HepG2 (cell line): ENCODE data around the gene CDK5RAP1. TPM values are rescaled to one million over a fixed set of nuclear protein-coding genes. Genes with fewer than 3 reads are reported as not detected.

Source experiments
- ARID4A ChIP-seq: sonication (generic); formaldehyde crosslinking; IDR thresholded peaks from 2 replicates; pipeline ENCODE4 v1.5.0; 2020; ENCODE audit warnings: mild to moderate bottlenecking, missing genetic modification reagents, borderline replicate concordance
- CHD2 ChIP-seq: IDR thresholded peaks from 2 replicates; pipeline ENCODE4 v1.6.1; 2011; ENCODE audit warnings: low read depth, low read length, improper control_type of control experiment
- FOXA1 ChIP-seq, 2 experiments: fragments of 450-650 bp in 1 of 2; sonication (generic) in 1 of 2; formaldehyde crosslinking in 1 of 2; IDR thresholded peaks; 2 replicates each; pipeline versions ENCODE4 v1.4.0 to v1.6.1; 2016 to 2020; ENCODE audit warnings: missing genetic modification reagents in 1 of 2
- KDM2A ChIP-seq: sonication (generic); formaldehyde crosslinking; IDR thresholded peaks from 2 replicates; pipeline ENCODE4 v1.4.0; 2020; ENCODE audit warnings: low read depth, missing genetic modification reagents, borderline replicate concordance
- MXD3 ChIP-seq: IDR thresholded peaks from 2 replicates; pipeline ENCODE4 v1.6.1; 2016; ENCODE audit warnings: mild to moderate bottlenecking, missing biosample characterization, missing genetic modification reagents
- NR1H2 ChIP-seq: sonication (generic); formaldehyde crosslinking; IDR thresholded peaks from 2 replicates; pipeline ENCODE4 v1.8.1; 2022; ENCODE audit warnings: low read depth, missing genetic modification reagents, borderline replicate concordance
- NR2F2 ChIP-seq: IDR thresholded peaks from 2 replicates; pipeline ENCODE4 v1.6.1; 2012; ENCODE audit warnings: low read depth, inconsistent platforms, borderline replicate concordance
- PHF21A ChIP-seq: sonication (generic); formaldehyde crosslinking; IDR thresholded peaks from 2 replicates; pipeline ENCODE4 v1.5.0; 2020; ENCODE audit warnings: mild to moderate bottlenecking, missing genetic modification reagents
- RARG ChIP-seq: sonication (generic); formaldehyde crosslinking; IDR thresholded peaks from 2 replicates; pipeline ENCODE4 v1.4.0; 2020; ENCODE audit warnings: low read depth, mild to moderate bottlenecking, missing genetic modification reagents
- RFX3 ChIP-seq: IDR thresholded peaks from 2 replicates; pipeline ENCODE4 v1.6.1; 2016; ENCODE audit warnings: missing biosample characterization, missing genetic modification reagents
- RFXANK ChIP-seq: IDR thresholded peaks from 2 replicates; pipeline ENCODE4 v1.6.1; 2016
- SIX1 ChIP-seq: sonication (generic); formaldehyde crosslinking; IDR thresholded peaks from 2 replicates; pipeline ENCODE4 v1.4.0; 2020; ENCODE audit warnings: missing genetic modification reagents, borderline replicate concordance
- WIZ ChIP-seq: sonication (generic); formaldehyde crosslinking; IDR thresholded peaks from 2 replicates; pipeline ENCODE4 v1.5.1; 2020; ENCODE audit warnings: mild to moderate bottlenecking, missing genetic modification reagents
- ZNF160 ChIP-seq: sonication (generic); formaldehyde crosslinking; IDR thresholded peaks from 2 replicates; pipeline ENCODE4 v1.8.0; 2022; ENCODE audit warnings: mild to moderate bottlenecking, inconsistent platforms, missing genetic modification reagents
- ZNF207 ChIP-seq: fragments of 450-650 bp; IDR thresholded peaks from 2 replicates; pipeline ENCODE4 v1.6.1; 2016; ENCODE audit warnings: antibody characterized with exemption, borderline replicate concordance
- ZNF331 ChIP-seq: sonication (generic); formaldehyde crosslinking; IDR thresholded peaks from 2 replicates; pipeline ENCODE4 v1.4.0; 2020; ENCODE audit warnings: missing genetic modification reagents
- ZNF547 ChIP-seq: sonication (generic); formaldehyde crosslinking; IDR thresholded peaks from 2 replicates; pipeline ENCODE4 v1.5.1; 2020; ENCODE audit warnings: mild to moderate bottlenecking, missing genetic modification reagents
- ZNF614 ChIP-seq: IDR thresholded peaks from 2 replicates; pipeline ENCODE4 v1.6.1; 2018; ENCODE audit warnings: missing biosample characterization, missing genetic modification reagents, inconsistent platforms, borderline replicate concordance
- ZNF644 ChIP-seq: IDR thresholded peaks from 2 replicates; pipeline ENCODE4 v1.6.1; 2016; ENCODE audit warnings: low read depth
- ZNF674 ChIP-seq: sonication (generic); formaldehyde crosslinking; IDR thresholded peaks from 2 replicates; pipeline ENCODE4 v1.5.0; 2020; ENCODE audit warnings: low read depth, mild to moderate bottlenecking, missing genetic modification reagents
- polyA plus RNA-seq, 8 experiments: library from polyadenylated mRNA; depleted of rRNA in 3 of 8; stranded (reverse) in 7 of 8; unstranded in 1 of 8; fragments of >200 nt; fragmentation: Illumina TruSeq in 4 of 8; extraction: Trizol in 4 of 8; gene quantifications; 2 replicates each; pipeline versions ENCODE4 v1.2.1 to v1.2.3, GENCODE V29; 2011 to 2016; ENCODE audit warnings: low read depth in 4 of 8, missing spikeins in 1 of 8, mixed read lengths in 1 of 8; ENCODE audit not compliant: insufficient read depth in 1 of 8
- total RNA-seq, 5 experiments: library from RNA; depleted of rRNA; stranded (reverse); fragments of >200 nt; fragmentation: Illumina TruSeq; extraction: Trizol; gene quantifications; 2 replicates each; pipeline ENCODE4 v1.2.3, GENCODE V29; 2016; ENCODE audit warnings: low read depth in 1 of 5
- TF ChIP-seq, protein P1 (sequence below): sonication (generic); formaldehyde crosslinking; IDR thresholded peaks from 2 replicates; pipeline ENCODE4 v1.5.1; 2020; ENCODE audit warnings: mild to moderate bottlenecking, moderate library complexity, missing genetic modification reagents
- TF ChIP-seq, protein P2 (sequence below): sonication (generic); formaldehyde crosslinking; IDR thresholded peaks from 2 replicates; pipeline ENCODE4 v1.5.1; 2020; ENCODE audit warnings: missing genetic modification reagents, mild to moderate bottlenecking, borderline replicate concordance

CDK5RAP1 gene
- total and polyA plus RNA-seq, 2 of the 13 experiments (the other 11 are each of a cell fraction or from before 2014, with no cell fraction given), result 53.6 to 98.2 TPM

DNA sequence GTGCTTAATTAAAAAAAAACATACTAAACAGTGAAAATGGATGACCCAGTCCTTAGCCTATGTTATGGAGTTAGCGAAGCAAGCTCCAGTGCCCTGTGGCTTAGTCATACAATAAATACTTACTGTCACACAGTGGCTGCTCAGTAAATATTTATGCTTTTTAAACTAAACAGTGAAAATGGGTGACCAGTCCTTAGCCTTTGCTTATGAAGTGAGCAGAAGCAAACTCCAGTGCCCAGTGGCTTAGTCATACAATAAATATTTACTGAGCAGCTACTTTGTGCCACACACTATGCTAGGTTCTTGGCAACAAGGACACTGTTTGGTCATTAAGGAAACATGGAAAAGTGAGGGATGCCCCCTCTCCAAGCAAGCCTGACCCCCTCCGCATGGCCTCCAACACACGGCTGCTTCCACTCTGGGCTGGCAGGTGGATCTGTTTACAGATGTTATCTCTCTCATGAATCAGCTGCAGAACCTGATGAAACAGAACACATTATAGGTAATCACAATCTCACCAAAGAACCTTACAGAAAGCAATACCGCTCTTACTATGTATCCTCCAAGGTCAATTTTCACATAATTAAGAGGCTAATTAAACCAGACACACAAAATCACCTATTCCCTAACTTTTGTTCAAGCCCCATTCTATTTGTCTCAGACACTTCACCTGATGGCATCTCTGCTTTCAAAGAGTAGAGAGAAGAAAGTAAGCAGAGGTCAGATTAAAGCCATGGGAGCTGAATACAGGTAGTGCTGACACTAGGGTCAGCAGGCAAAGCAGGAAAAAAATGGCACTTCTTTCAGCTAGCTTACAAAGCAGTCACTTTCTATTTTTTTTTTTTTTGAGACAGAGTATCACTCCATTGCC is 27.3 kb downstream of the CDK5RAP1 start (continued):
- peak; percentile 89 for TF ChIP-seq NR2F2
- TF ChIP-seq ZNF160 (CRISPR knock-in tag), result peak; percentile 65; the same call in 1 of the 2 replicates
- no peak; the same call in 1 of the 2 replicates for TF ChIP-seq ZNF547 (CRISPR knock-in tag)
- peak; percentile 87 for TF ChIP-seq KDM2A
- no peak for TF ChIP-seq WIZ
- peak; percentile 89 for TF ChIP-seq ZNF644 (CRISPR knock-in tag)
- TF ChIP-seq SIX1 (CRISPR knock-in tag), result peak; percentile 78; the same call in 1 of the 2 replicates
- TF ChIP-seq ZNF674 (CRISPR knock-in tag), result no peak
- TF ChIP-seq ZNF207, result no peak
- TF ChIP-seq RFXANK, result peak; percentile 93
- peak; percentile 77; the same call in 1 of the 2 replicates for TF ChIP-seq MXD3
- TF ChIP-seq RARG (CRISPR knock-in tag), result no peak
- peak; percentile 80; the same call in 1 of the 2 replicates for TF ChIP-seq ARID4A
- TF ChIP-seq, protein P1, sequence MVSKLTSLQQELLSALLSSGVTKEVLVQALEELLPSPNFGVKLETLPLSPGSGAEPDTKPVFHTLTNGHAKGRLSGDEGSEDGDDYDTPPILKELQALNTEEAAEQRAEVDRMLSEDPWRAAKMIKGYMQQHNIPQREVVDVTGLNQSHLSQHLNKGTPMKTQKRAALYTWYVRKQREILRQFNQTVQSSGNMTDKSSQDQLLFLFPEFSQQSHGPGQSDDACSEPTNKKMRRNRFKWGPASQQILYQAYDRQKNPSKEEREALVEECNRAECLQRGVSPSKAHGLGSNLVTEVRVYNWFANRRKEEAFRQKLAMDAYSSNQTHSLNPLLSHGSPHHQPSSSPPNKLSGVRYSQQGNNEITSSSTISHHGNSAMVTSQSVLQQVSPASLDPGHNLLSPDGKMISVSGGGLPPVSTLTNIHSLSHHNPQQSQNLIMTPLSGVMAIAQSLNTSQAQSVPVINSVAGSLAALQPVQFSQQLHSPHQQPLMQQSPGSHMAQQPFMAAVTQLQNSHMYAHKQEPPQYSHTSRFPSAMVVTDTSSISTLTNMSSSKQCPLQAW (CRISPR knock-in tag), result peak; percentile 95
- peak; percentile 97 for TF ChIP-seq FOXA1 (IDR thresholded peaks at IDR 0.05)
- peak; percentile 96 for TF ChIP-seq FOXA1 (CRISPR knock-in tag; IDR thresholded peaks at IDR 0.05)
- no peak for TF ChIP-seq CHD2
- TF ChIP-seq ZNF331, result peak; percentile 94
- peak; percentile 96 for TF ChIP-seq ZNF614 (CRISPR knock-in tag)
- TF ChIP-seq, protein P2, sequence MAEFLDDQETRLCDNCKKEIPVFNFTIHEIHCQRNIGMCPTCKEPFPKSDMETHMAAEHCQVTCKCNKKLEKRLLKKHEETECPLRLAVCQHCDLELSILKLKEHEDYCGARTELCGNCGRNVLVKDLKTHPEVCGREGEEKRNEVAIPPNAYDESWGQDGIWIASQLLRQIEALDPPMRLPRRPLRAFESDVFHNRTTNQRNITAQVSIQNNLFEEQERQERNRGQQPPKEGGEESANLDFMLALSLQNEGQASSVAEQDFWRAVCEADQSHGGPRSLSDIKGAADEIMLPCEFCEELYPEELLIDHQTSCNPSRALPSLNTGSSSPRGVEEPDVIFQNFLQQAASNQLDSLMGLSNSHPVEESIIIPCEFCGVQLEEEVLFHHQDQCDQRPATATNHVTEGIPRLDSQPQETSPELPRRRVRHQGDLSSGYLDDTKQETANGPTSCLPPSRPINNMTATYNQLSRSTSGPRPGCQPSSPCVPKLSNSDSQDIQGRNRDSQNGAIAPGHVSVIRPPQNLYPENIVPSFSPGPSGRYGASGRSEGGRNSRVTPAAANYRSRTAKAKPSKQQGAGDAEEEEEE (CRISPR knock-in tag), result no peak
- TF ChIP-seq RFX3 (CRISPR knock-in tag), result peak; percentile 64; the same call in 1 of the 2 replicates
- peak; percentile 88 for TF ChIP-seq PHF21A (CRISPR knock-in tag)
- TF ChIP-seq NR1H2 (CRISPR knock-in tag), result no peak; the same call in 1 of the 2 replicates
